Heart left ventricle (tissue), 13 donors: ENCODE results near the gene ANXA2.

Experiments
- CTCF ChIP-seq, 12 donors: fragments of 200-600 bp; sonication (generic) in 4 of 12; IDR thresholded peaks; one replicate each; pipeline versions ENCODE4 v1.5.0 to v1.8.0; 2018 to 2022; ENCODE audit warnings: antibody characterized with exemption in 12 of 12, mild to moderate bottlenecking in 5 of 12
- POLR2A ChIP-seq, 2 donors: fragments of 450-650 bp; IDR thresholded peaks; one replicate each; pipeline ENCODE4 v1.6.1; 2017; ENCODE audit warnings: antibody characterized with exemption in 2 of 2, mild to moderate bottlenecking in 2 of 2, moderate library complexity in 2 of 2
- donor health status: ischemic (EF 13 %, LVEDD 7.1; RV severe dilation, severe dysfunction).
- donor health status: DM: no; HTN: yes; CAD: no.
- donor health status: DM: no; HTN: no; CAD: no.
- donor health status: ischemic (EF 25% LVEDD 6.9; RV normal size, moderate dysfunction).
- donor health status: ischemic (EF 25% LVEDD 5.7; RV mildly dilated, moderate dysfunction).
- donor health status: ischemic (EF 35%, LVEDD 5.7; RV mildly dilated, moderate dysfunction).
- donor health status: nonischemic (EF 11% LVEDD 7.7; RV severe dilation, severe dysfunction).
- donor health status: DM: yes; HTN: yes; CAD: no.
- donor health status: PGD.
- donor health status: ischemic (EF 29% LVEDD 5.4; RV normal size, mild dysfunction).
- donor health status: nonischemic (EF 23%, LVEDD 6.1; RV moderate dilation, normal function).

GRCh38 chr15:60392601-60392985 lies 5.2 kb downstream of the ANXA2 start:
- no peak for TF ChIP-seq CTCF (IDR thresholded peaks at IDR 0.05)
- TF ChIP-seq POLR2A (IDR thresholded peaks at IDR 0.05), result no peak
